Right lobe of liver (tissue), 4 donors: ENCODE measurements around the gene FAIM.

Experiments used
- CTCF ChIP-seq, 4 donors: fragments of 200-600 bp in 3 of 4; fragments of 450-650 bp in 1 of 4; IDR thresholded peaks; one replicate each; pipeline versions ENCODE4 v1.5.1 to v1.8.0; 2016 to 2022; ENCODE audit warnings: antibody characterized with exemption in 4 of 4, mild to moderate bottlenecking in 2 of 4
- POLR2A ChIP-seq: fragments of 450-650 bp; IDR thresholded peaks from one replicate; pipeline ENCODE4 v1.6.1; 2017; ENCODE audit warnings: antibody characterized with exemption, mild to moderate bottlenecking
- donor health status: DM: no; HTN: no; CAD: no.
- donor health status: DM: no; HTN: no; CAD: no.
- donor health status: DM: no; HTN: yes; CAD: no.

- no peak for TF ChIP-seq CTCF (IDR thresholded peaks at IDR 0.05)
- no peak for TF ChIP-seq POLR2A
Measured at GRCh38 chr3:138678086-138678485, 69.5 kb downstream of the FAIM start.
